Stimulated activated CD4-positive, alpha-beta T cell treated with anti-CD3 and anti-CD28 coated beads, Interleukin-2, amount 100 ng/mL, for 48 hours (primary cell): Measurements from ENCODE around the gene CAGE1.
A peak's percentile ranks its signal among the peaks of the same experiment; 100 is the strongest.
"Not testable (repeated sequence)": the region's sequence is repeated elsewhere in the genome, so short reads cannot be mapped to it uniquely, and the experiment has no call there.

ENCODE experiments used
- DNase-seq, 2 donors: peaks; one replicate each; pipeline ENCODE4 v3.0.0-alpha.2; 2020

Gene CAGE1

DNA sequence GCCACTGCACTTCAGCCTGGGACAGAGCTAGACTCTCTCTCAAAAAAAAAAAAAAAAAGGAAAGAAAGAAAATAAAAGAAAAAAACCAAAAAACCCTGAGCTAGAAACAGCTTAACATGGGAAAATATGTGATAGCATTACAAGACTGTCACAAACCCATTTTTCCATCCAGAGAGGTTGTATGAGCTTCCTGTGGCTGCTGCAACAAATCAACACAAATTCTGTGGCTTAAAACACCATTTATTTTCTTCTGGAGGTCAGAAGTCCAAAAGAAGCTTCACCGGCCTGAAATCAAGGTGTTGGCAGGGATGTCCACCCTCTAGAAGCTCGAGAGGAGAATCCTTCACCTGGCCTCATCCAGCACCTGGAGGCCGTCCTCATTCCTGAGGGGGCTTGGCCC, 54.9 kb downstream of the CAGE1 start:
- no peak for DNase-seq

DNA sequence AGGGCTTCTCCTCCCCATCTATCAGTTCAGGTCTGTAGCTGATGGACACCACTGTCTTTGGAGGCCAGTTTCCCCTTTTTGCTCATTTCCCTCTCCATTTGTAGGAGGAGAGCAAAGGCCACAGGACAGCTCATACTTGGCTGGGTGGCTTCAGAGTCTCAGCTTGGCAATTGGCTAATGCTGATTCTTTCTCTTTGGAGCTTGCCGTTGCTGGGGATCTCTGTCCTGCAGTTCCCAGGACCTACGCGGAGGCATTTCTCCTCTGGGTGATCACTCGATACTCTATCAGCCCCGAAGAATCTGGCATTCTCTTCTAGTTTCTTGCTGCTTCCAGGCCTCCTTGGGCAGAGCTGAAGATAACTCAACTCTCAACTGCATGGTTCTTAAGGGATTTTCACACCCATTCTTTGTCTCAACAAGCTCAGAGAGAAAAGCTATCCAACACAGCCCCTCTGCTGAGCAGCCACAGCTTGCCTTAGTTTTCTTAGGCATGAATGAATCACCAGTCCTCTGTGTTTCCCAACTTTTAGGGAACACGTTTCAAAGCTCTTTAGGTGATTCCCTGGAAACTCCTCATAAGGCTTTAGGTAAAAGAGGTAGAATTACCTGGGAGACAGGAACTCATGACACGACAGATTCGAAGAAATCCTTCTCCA, 57.3 kb downstream of the CAGE1 start:
- DNase-seq, result no peak

DNA sequence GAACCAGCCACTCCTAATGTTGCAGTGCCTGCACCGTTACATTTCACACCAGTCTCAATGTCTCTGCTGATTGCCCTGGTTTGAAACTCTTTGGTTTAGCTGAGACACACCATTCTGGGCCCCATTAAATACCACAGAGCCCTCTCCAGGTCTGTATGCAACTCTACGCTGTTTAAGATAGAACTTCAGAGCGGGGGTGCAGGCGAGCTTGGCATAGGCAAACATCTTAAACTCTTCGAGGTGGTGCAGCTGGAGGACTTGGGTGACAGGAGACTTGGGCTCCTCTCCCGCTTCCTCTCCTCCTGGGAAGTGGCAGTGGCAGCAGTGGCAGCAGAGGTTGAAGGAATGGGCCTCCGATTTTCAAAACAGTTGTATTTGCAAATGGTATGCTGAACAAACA, 58.1 kb downstream of the CAGE1 start:
- no peak for DNase-seq

DNA sequence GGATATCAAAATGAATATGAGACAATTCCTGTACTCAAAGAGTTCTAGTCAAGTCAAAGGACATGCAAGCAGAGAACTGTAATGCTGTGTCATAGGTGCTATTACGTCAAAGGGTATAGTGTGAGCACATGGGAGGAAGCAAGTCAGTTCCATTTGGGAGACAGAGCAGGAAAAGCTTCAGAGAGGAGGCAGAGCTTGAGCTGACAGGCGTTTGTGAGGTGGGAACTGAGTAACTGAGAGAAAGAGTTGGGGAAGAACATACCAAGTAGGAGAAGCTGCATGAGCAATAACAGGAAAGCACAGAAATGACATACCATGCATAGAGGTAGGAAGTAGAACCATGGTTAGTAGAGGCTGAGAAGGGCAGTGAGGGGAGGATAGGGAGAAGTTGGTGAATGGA, 61.3 kb downstream of the CAGE1 start:
- no peak for DNase-seq

DNA sequence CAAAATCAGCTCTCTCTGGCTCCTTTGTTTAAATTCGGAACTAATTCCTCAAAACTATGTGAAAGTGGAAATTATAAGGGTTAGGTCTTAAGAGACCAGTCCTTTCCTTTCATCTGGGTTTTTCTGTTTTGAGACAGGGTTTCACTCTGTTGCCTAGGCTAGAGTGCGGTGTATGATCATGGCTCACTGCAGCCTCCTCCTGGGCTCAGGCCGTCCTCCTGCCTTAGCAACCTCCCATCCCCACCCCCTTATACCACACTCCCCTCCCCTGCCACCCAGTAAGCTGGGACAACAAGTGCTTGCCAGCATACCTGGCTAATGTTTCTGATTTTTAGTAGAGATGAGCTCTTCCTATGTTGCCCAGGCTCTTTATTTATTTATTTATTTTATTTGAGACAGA, 63.8 kb downstream of the CAGE1 start:
- DNase-seq, result no peak

DNA sequence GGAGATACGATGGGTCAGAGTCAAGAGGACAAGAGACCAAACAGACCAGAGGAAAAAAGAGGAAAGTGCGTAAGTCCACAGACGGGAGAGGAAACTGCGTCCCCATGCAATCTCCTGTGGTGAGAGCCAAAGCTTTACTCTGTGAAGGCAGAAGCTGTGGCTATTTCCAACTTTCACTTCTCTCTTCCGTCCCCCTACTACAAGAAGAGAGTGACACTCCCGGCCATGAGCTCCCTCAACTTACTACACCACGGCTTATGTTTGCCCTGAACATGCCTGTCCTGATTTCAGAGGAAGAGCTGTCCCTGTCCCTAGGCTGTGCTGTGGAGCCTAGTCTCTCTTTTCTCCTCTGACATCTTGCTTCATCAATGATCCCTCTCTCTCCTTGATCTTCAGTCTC, 65.0 kb downstream of the CAGE1 start:
- no peak for DNase-seq

DNA sequence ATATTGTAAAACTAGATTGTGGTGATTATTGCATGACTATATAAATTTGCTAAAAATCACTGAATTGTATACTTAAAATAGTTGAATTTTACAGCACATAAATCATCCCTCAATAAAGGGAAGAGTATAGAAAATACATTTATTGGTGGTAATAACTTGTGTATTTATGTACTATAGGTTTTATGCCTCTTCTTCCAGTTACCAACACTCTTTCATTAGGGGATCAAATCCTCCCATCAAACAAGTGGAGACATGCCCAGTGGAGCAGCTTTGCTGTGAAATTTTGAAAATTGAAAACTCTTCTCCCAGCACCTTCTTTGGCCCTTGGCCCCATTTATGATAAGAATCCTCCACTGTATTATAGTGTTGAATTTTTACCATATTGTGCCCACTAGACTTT, 66.5 kb downstream of the CAGE1 start:
- DNase-seq, result no peak

DNA sequence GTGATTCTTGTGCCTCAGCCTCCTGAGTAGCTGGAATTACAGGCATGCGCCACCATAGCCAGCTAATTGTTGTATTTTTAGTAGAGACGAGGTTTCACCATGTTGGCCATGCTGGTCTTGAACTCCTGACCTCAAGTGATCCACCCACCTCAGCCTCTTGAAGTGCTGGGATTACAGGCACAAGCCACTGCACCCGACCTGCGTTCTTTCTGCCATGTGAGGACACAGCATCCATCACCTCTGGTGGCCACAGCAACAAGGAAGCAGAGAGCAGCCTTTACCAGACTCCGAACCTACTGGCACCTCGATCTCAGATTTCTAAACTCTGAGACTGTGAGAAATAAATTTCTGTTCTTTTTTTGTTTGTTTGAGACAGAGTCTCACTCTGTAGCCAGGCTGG, 67.7 kb downstream of the CAGE1 start:
- DNase-seq, result not testable (repeated sequence)

DNA sequence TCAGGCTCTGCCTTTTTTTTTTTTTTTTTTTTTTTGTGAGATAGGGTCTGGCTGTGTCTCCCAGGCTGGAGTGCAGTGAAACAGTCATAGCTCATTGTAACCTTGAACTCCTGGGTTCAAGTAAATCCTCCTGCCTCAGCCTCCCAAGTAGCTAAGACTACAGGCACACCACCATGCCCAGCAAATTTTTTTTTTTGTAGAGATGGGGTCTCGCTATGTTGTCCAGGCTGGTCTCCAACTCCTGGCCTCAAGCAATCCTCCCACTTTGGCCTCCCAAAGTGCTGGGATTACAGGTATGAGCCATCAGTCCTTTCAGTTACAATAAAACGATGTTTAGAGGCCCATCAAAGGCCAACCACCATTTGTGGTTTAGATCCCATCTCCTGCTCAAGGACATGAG, 70.1 kb downstream of the CAGE1 start:
- DNase-seq, result not testable (repeated sequence)

DNA sequence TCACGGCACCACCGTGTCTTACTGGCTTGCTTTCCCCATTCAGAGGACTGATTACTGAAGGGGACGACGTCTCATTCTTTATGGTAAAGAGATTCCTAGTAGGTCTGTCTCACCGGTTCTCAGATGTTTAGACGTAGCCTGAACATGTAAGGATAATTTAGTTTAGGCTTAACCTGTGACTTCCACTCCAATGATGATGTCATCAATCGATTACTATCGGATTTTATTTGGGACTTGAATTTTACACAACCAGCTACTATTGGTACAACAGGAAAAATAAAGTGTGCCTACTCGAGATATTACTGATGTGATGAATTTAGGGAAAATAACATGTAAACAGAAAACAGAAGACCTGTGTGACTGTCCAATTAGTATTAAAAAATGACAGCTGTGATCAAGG, 72.0 kb downstream of the CAGE1 start:
- no peak for DNase-seq

DNA sequence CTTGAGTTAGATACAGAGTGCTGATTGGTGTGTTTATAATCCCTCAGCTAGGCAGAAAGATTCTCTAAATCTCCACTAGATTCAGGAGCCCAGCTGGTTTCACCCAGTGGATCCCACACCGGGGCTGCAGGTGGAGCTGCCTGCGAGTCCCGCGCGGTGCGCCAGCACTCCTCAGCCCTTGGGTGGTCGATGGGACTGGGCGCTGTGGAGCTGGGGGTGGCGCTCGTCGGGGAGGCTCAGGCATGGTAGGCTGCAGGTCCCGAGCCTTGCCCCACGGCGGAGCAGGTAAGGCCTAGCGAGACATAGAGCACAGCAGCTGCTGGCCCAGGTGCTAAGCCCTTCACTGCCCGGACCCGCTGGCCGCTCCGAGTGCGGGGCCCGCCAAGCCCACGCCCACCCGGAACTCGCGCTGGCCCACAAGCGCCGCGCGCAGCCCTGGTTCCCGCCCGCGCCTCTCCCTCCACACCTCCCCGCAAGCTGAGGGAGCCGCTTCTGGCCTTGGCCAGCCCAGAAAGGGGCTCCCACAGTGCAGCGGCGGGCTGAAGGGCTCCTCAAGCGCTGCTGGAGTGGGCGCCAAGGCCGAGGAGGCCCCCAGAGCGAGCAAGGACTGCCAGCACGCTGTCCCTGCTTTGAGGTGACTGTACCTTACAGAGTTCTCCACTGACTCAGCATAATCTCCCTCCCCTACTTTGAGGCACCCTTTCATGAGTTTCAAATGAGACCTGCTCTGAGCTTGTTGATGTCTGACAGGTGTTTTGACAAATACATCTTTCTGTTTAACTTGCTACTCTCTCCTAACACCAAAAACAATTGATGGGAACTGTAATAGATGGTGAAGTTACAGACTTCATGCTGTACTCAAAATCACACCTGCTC, 72.6 kb downstream of the CAGE1 start:
- DNase-seq, result no peak

DNA sequence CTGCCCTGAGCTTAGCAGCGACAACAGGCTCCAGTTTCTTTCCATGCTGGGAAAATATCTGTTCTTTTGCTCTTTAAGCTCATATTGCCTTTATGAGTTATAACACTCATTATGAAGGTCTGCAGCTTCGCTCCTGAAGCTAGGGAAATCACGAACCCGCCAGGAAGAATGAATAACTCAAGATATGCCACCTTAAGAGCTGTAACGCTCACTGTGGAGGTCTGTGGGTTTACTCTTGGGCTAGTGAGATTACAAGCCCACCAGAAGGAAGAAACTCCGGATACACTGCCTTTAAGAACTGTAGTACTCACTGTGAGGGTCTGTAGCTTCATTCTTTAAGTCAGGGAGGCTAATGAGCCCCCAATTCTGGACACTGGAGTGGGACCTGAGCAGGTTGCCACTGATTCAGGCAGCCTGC, 73.6 kb downstream of the CAGE1 start:
- DNase-seq, result no peak

DNA sequence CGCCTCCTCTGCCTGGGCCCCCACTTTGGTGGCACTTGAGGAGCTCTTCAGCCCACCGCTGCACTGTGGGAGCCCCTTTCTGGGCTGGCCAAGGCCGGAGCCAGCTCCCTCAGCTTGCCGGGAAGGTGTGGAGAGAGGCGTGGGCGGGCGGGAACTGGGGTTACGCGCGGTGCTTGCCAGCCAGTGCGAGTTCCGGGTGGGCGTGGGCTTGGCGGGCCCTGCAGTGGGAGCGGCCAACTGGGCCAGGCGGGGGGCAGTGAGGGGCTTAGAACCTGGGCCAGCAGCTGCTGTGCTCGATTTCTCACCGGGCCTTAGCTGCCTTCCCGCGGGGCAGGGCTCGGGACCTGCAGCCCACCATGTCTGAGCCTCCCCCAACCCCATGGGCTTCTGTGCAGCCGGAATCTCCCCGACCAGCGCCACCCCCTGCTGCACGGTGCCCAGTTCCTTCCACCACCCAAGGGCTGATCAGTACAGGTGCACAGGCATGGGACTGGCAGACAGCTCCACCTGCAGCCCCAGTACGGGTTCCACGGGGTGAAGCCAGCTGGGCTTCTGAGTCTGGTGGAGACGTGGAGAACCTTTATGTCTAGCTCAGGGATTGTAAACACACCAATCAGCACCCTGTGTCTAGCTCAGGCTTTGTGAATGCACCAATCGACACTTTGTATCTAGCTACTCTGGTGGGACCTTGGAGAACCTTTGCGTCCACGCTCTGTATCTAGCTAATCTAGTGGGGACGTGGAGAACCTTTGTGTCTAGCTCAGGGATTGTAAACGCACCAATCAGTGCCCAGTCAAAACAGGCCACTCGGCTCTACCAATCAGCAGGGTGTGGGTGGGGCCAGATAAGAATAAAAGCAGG, 74.2 kb downstream of the CAGE1 start:
- DNase-seq, result not testable (repeated sequence)

DNA sequence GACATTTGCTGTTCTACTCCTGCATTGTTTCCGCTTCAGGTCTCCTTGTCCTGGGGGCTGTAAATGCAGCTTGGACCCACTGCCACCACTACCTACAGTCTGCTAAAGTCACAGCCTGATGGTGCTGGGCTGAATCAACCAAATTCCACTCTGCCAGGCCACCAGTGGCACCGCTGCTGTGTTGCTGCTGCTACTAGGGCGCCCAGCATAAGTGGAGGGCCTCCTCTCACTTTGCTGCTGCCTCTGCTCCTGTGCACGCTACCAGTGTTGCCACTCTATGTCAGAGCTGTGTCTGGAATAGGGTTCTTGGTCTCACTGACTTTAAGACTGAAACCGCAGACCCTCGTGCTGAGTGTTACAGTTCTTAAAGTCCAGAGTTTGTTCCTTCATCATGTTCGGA, 75.1 kb downstream of the CAGE1 start:
- DNase-seq, result no peak

DNA sequence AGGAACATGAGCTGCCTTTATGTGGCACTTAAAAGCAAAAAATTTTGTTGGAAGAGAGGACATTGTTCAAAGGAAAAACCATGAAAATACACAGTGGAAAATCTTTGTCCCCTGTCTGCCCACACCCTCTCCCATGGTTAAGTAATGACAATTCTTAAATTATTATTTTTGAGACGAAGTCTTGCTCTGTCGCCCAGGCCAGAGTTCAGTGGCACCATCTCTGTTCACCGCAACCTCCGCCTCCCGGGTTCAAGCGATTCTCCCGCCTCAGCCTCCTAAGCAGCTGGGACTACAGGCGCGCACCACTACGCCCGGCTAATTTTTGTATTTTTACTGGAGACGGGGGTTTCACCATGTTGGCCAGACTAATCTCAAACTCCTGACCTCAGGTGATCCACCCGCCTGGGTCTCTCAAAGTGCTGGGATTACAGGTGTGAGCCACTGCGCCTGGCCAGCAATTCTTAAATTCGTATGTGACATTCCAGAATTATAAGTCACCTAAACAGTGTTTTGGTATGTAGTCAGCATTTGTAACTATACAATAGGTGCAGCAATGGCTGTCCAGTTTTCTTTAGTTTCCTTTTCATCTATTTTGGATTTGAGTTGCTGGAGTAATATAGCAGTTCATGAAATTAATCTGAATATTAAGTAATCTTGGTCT, 75.9 kb downstream of the CAGE1 start:
- peak in 1 of 2 donors; percentile 3 for DNase-seq

DNA sequence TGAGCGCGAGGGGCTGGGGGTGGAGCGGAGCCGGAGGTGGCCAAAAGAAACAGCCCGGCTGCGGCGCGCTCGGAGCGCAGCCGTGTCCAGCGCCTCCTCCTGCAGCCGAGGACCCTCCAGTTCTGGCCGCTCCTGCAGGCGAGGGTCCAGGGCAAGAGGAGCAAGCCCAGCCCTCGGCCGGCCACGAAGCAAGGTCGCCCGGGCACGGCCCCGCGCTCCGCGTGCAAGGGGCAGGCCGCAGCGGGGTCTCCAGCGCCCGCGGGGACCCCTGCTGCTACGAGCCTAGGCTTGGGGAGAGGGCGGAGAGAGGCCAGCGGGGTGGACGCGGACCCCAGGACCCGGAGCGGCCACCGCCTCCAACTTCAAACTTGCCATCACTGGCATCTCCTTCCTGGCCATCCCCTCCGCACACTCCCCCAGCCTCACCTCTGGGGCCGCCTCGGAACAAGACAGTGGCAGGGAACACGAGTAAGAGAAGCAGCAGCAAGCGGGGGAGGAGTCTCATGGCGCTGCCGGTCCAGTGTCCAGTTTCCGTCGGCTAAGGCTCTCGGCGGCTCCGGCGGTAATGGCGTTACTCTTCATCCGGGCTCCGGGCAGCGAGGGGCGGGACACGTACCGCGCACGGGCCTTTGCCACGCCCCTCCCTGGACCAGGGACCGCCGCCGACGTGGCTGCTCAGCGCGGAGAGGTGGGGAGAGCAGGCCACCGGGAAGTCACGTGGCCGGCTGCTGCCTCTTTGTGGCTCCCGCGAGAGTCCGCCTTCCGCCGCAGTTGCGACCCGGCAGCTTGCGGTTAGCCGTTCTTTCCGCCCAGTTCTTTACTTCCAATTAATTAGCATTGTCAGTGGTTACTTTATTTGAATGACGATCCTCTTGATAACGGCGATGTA, 76.7 kb downstream of the CAGE1 start, which contains the start of gene SSR1:
SSR1 (minus strand) TSS at position 584 of the 889 bp plus-strand sequence; CDS start at position 505, 79 bp downstream.
- DNase-seq, result peak; percentile 91

DNA sequence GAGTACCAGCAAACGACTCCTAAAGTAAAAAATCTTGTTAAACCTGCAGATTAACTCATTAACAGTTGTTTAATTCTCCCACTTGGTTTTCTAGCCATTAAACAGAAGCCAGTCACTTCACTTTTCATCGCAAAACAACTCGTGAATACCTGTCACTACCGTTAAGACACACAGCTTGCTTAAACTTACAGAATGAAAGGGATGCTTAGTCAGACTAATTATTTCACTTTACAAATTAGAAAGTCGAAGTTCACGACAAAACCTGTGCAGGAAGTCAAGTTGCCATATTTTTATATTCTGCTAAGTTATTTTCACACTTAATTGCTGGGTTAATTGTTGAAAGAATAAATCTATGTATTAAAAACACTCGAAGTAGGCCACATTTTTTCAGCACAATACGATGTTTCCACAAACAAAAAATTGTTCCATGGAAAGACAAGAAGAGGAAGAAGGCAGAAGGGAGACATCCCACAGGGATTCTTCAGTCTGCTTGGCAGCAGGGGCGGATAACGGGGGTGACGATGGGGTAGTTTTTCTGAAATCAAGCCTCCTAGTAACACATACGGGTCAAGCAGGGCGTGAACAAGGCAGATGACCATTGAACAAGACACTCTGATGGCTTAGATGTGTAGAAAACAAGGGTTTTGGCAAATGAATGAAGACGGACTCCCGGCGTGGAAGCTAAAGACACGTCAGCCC, 77.5 kb downstream of the CAGE1 start:
- DNase-seq, result peak in 1 of 2 donors; percentile 25

DNA sequence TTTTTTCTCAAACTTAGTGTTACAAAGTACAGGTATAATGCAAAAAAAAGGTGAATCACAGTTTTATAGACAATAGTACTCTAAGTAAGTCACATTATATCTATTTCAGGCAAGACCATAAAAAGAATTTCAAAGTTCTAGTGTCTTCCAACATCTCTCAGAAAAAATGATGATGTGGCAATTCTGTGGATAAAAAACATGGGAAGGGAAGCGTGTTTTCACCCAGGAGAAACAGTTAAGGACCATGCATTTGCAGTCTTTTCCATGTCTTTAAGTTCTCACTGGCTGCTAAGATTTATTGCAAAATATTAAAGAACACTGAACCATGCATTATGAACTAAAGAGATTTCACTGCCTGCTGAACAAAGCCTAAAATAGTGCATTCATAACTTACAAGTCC, 78.4 kb downstream of the CAGE1 start:
- DNase-seq, result no peak

DNA sequence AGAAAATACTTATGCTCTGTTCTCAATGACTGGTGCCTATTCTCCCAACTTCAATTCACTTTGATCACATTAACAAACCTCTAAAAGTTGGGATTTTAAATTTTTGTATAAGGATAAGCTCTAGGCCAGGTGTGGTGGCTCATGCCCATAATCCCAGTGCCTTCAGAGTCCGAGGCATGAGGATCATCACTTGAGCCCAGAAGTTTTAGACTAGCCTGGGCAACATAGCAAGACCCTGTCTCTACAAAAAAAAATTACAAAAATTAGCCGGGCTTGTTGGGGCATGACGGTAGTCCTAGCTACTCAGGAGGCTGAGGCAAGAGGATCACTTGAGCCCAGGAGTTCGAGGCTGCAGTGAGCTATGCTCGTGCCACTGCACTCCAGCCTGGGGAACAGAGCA, 80.5 kb downstream of the CAGE1 start:
- DNase-seq, result no peak

DNA sequence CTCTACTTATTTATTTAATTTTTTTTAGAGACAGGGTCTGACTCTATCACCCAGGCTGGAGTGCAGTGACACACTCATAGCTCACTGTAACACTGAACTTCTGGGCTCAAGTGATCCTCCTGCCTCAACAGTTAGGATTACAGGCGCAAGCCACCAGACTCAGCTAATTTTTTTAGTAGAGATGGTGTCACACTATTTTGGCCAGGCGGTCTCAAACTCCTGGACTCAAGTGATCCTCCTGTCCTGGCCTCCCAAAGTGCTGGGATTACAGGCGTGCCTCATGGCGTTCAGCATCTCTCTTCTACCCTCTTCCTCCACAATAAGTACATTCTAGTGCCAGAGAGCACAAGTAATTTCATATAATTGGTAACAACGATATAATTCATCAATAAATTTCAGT, 82.0 kb downstream of the CAGE1 start:
- no peak for DNase-seq

DNA sequence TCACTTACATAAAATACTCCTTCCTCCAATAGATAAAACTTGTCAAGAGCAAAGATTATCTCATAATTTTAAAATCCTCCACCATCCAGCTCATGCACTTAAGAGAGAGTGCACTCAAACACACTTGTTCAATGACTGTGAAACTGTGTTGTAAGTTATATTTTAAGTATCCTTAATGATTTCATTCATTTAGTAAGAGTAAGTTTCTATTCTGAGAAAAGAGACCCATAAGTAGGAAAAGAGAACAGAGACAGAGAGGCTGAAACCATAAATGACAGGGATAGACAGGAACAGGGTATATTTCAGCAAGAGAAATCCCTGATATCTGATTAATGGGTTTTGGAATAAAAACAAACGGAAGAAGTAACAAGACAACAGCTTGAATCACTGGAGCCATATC, 84.7 kb downstream of the CAGE1 start:
- no peak for DNase-seq
